Mucosa of descending colon (tissue), 3 donors: ENCODE data around the gene MTHFS. TPM values are rescaled to one million over a fixed set of nuclear protein-coding genes. Genes with fewer than 3 reads are reported as not detected.

ENCODE experiments used
- ATAC-seq: fragments of 200-7000 bp; cut with Tn5 transposase; one replicate; pipeline ENCODE4 v1.9.1; 2020; ENCODE audit warnings: mild to moderate bottlenecking, moderate library complexity
- DNase-seq, 3 donors: peaks; one replicate each; pipeline ENCODE4 v3.0.0-alpha.2; 2020
- H3K36me3 ChIP-seq: fragments of 200-600 bp; one replicate; pipeline ENCODE4 v1.8.0; 2021; ENCODE audit warnings: low read depth, mild to moderate bottlenecking
- H3K4me1 ChIP-seq: fragments of 200-600 bp; one replicate; pipeline ENCODE4 v1.8.0; 2021; ENCODE audit warnings: low read depth, mild to moderate bottlenecking
- H3K4me3 ChIP-seq: fragments of 200-600 bp; one replicate; pipeline ENCODE4 v1.8.0; 2021; ENCODE audit warnings: mild to moderate bottlenecking
- H3K9me3 ChIP-seq: fragments of 200-600 bp; one replicate; pipeline ENCODE4 v1.8.0; 2021; ENCODE audit warnings: mild to moderate bottlenecking
- intact Hi-C, 2 donors: fragments of 100-400 bp; cut with DNase I in 1 of 2; cut with micrococcal nuclease in 1 of 2; formaldehyde crosslinking; loops; one replicate each; pipeline versions ENCODE4 v1.11.0 to v1.11.1; 2022; cut with DNase I, micrococcal nuclease
- total RNA-seq, 3 donors: library from RNA; stranded (reverse); fragmentation: NEBNext Ultra II Directional in 2 of 3; extraction: Animal tissue kit (Norgen Biotek cat#: 25700) in 2 of 3; gene quantifications; one replicate each; pipeline versions ENCODE4 v1.2.1 to v1.2.4, GENCODE V29; 2021 to 2023
- TF ChIP-seq, protein P1 (sequence below): fragments of 200-600 bp; IDR thresholded peaks from one replicate; pipeline ENCODE4 v1.8.0; 2022; ENCODE audit warnings: antibody characterized with exemption, mild to moderate bottlenecking
- donor health status: DM: no; HTN: no; CAD: no; lungs with moderate emphysema.
- donor health status: DM: no; HTN: no; CAD: no.
- donor health status: DM: no; HTN: yes; CAD: no.

Gene MTHFS
- total RNA-seq, 3 donors from 2014 or later, result 16.7 to 27.0 (median 19.2) TPM

- intact Hi-C loops, result no loop called here
- Histone ChIP-seq H3K4me3 (no peak overlapping the region), H3K4me1 (no peaks in the 10 kb centered on the region), H3K9me3 (no peaks in the 10 kb centered on the region), H3K36me3 (no peaks in the 10 kb centered on the region)
- TF ChIP-seq, protein P1, sequence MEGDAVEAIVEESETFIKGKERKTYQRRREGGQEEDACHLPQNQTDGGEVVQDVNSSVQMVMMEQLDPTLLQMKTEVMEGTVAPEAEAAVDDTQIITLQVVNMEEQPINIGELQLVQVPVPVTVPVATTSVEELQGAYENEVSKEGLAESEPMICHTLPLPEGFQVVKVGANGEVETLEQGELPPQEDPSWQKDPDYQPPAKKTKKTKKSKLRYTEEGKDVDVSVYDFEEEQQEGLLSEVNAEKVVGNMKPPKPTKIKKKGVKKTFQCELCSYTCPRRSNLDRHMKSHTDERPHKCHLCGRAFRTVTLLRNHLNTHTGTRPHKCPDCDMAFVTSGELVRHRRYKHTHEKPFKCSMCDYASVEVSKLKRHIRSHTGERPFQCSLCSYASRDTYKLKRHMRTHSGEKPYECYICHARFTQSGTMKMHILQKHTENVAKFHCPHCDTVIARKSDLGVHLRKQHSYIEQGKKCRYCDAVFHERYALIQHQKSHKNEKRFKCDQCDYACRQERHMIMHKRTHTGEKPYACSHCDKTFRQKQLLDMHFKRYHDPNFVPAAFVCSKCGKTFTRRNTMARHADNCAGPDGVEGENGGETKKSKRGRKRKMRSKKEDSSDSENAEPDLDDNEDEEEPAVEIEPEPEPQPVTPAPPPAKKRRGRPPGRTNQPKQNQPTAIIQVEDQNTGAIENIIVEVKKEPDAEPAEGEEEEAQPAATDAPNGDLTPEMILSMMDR, result no peak
- DNase-seq, result no peak
- ATAC-seq, result no peak
These were observed 64.3 kb downstream of the MTHFS start for GRCh38 chr15:79832367-79833120.

DNA sequence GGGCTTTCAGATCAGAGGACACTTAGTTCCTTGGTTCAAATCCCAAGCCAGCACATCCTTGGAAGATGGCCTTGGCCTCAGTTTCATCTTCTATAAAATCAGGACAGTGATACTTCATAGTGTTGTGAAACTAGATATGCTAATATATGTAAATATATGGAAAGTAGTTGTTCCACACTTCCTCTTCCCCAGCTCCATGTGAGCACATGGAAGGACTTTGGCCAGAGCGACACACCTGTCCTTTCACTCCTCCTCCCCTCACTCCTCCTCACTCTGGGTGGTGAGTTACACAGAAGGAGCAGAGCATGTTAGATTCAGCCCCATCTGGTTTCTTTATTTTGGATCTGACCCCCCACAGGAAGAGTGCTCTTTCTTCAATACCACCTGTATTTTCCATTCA is 65.2 kb downstream of the MTHFS start:
- no peaks in the 10 kb centered on the region for H3K9me3 ChIP-seq
- no peaks in the 10 kb centered on the region for H3K4me1 ChIP-seq
- TF ChIP-seq, protein P1, result no peak
- no peak overlapping the region for H3K4me3 ChIP-seq
- no peaks in the 10 kb centered on the region for H3K36me3 ChIP-seq
- no peak for DNase-seq
- peak; percentile 76 for ATAC-seq
- intact Hi-C loops, result no loop called here

DNA sequence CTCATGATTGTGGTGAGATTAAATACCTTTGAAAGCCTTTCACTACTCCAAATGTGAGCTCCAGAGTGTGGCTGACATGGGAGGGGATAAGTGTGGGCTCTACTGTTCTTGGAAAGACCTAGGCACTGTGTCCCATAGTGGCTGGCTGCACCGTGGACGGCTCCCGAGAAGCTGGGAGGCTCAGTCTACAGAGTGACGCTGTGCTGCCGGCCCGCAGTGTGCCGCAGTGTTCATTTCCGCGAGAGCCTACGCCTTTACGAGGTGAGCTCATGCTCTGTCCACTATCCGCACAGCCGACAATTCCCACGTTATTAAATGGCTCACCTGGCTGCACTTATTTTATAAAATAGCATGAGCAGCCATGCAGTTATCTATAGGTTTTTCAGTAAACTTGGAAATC is 66.9 kb downstream of the MTHFS start:
- TF ChIP-seq, protein P1, result no peak
- ATAC-seq (no peak), DNase-seq (no peak)
- Histone ChIP-seq H3K36me3 (no peaks in the 10 kb centered on the region), H3K9me3 (no peaks in the 10 kb centered on the region), H3K4me3 (no peak overlapping the region), H3K4me1 (no peaks in the 10 kb centered on the region)
- intact Hi-C loops, result no loop called here

DNA sequence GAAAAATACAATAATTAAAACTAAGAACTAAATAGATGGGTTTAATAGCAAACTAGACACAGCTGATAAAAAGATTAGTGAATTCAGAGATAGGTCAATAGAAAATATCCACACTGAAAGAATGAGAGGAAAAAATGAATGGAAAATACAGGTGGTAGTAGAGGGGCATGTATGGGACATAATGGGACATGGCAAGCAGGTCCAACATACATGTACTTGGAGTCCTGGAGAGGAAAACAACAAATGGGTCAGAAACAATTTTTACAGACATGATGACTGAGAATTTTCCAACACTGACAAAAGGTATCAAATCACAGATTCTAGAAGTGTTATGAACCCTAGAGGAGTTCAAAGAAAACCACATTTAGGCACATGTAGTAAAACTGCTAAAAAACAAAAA is 68.4 kb downstream of the MTHFS start:
- H3K4me3 ChIP-seq, result no peak overlapping the region
- no peaks in the 10 kb centered on the region for H3K36me3 ChIP-seq
- H3K9me3 ChIP-seq, result no peaks in the 10 kb centered on the region
- DNase-seq (no peak), ATAC-seq (no peak)
- TF ChIP-seq, protein P1, result no peak
- H3K4me1 ChIP-seq, result no peaks in the 10 kb centered on the region
- intact Hi-C loops, result no loop called here

DNA sequence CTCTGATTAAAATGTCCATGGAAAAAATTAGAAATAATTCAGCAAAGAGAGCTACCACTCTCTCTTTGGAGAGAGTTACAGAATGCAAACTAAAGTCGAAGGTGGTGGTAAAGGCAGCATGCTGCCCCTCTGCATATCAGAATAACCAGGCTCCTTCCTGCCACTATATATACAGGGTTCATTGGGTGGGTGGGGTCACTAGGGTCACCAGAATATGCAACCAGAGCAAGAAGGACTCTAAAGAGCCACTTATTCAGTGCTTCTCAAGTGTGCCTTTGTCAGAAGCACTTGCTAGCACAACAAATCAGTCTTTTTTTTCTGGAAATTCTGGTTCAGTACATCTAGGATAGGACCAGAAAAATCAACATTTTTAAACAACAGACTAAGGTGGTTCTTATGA is 70.0 kb downstream of the MTHFS start:
- H3K4me3 ChIP-seq, result no peak overlapping the region
- TF ChIP-seq, protein P1, result no peak
- no peaks in the 10 kb centered on the region for H3K36me3 ChIP-seq
- no peak for ATAC-seq
- intact Hi-C loops, result no loop called here
- DNase-seq, result no peak
- H3K4me1 ChIP-seq, result no peaks in the 10 kb centered on the region
- H3K9me3 ChIP-seq, result no peaks in the 10 kb centered on the region
